Measurements from ENCODE around the gene EDEM3. TPM values are rescaled to one million over a fixed set of nuclear protein-coding genes. Genes with fewer than 3 reads are reported as not detected.

The EDEM3 gene
- total RNA-seq, 1 experiment from 2014 or later = 10.6 TPM

DNA sequence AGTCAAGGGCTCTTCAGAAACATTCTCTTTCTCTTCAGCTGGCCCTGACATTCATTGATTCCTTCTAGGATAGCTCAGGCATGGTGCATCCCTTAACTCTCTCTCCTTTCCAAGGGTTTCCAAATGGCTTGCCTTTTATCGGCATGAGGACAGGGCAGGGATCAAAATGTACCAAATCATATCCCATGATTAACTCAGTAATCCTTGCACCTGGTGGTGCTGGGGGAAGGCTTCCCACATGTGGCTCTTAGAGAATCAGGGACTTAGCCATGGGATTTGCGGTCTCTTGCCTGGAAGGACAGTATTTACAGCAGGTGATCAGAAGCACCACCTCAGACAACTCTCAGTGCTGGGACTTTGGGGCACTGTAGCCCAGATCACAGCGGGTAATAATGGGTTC lies 46.2 kb upstream of the EDEM3 start:
- Mint-ChIP-seq H3K4me1 (peaks cover 3% of the 10 kb centered on the region; the same call in 1 of the 2 replicates), H3K27ac (no peak overlapping the region), H3K9me3 (no peaks in the 10 kb centered on the region), H3K27me3 (ENCODE audit: low read depth) (no peaks in the 10 kb centered on the region; the same call in 1 of the 2 replicates), H3K36me3 (no peaks in the 10 kb centered on the region), H3K4me3 (no peak overlapping the region)
- ATAC-seq (no peak), DNase-seq (ENCODE audit: low spot score) (no peak)
- ChIA-PET POLR2A (no interaction called here), CTCF (no interaction called here)
- TF ChIP-seq, protein P1, sequence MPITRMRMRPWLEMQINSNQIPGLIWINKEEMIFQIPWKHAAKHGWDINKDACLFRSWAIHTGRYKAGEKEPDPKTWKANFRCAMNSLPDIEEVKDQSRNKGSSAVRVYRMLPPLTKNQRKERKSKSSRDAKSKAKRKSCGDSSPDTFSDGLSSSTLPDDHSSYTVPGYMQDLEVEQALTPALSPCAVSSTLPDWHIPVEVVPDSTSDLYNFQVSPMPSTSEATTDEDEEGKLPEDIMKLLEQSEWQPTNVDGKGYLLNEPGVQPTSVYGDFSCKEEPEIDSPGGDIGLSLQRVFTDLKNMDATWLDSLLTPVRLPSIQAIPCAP (CRISPR knock-in tag; IDR thresholded peaks at IDR 0.05) = no peak
- TF ChIP-seq ZBTB21 (CRISPR knock-in tag; IDR thresholded peaks at IDR 0.05; ENCODE audit: borderline replicate concordance) (no peak), ZNF138 (CRISPR knock-in tag; conservative IDR thresholded peaks at IDR 0.05) (no peak), NFATC4 (CRISPR knock-in tag; IDR thresholded peaks at IDR 0.05) (no peak)

DNA sequence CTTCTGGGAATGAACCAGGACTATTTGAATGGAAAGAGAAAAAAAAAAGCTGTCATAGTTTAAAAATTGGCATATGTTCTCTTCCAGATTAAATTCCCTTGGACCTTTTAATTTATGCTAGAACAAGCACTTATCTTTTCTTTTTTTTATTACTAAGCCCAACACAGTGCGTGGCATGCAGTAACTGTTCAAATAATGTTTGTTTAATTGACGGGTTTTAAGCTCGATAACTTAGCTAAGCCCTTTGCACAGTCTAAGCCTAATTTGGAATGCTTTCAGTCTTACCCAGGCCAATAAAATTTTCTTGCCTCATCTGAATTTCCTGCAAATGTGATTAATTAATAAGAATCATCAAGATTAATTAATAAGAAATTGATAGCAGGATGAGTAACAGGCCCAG lies 39.3 kb upstream of the EDEM3 start:
- no peak overlapping the region for H3K4me3 Mint-ChIP-seq
- H3K27me3 Mint-ChIP-seq (ENCODE audit: low read depth) = no peaks in the 10 kb centered on the region; the same call in 1 of the 2 replicates
- no peak overlapping the region for H3K27ac Mint-ChIP-seq
- H3K9me3 Mint-ChIP-seq = no peaks in the 10 kb centered on the region
- POLR2A ChIA-PET = no interaction called here
- no peaks in the 10 kb centered on the region; the same call in 1 of the 2 replicates for H3K36me3 Mint-ChIP-seq
- DNase-seq (ENCODE audit: low spot score) (no peak), ATAC-seq (no peak)
- H3K4me1 Mint-ChIP-seq = peaks cover 9% of the 10 kb centered on the region
- TF ChIP-seq E2F1 (CRISPR knock-in tag; IDR thresholded peaks at IDR 0.05) (no peak), PRRX2 (CRISPR knock-in tag; IDR thresholded peaks at IDR 0.05) (no peak), GABPB1 (CRISPR knock-in tag; IDR thresholded peaks at IDR 0.05) (no peak), JAZF1 (CRISPR knock-in tag; IDR thresholded peaks at IDR 0.05) (no peak), FOXK1 (CRISPR knock-in tag; IDR thresholded peaks at IDR 0.05) (no peak), NR1H2 (CRISPR knock-in tag; IDR thresholded peaks at IDR 0.05) (no peak), AR (CRISPR knock-in tag; IDR thresholded peaks at IDR 0.05) (no peak), ZNF219 (CRISPR knock-in tag; IDR thresholded peaks at IDR 0.05; ENCODE audit: borderline replicate concordance) (no peak), NR2C2 (CRISPR knock-in tag; IDR thresholded peaks at IDR 0.05) (no peak), ATF1 (CRISPR knock-in tag; IDR thresholded peaks at IDR 0.05) (no peak), SMAD3 (CRISPR knock-in tag; IDR thresholded peaks at IDR 0.05; ENCODE audit: borderline replicate concordance) (no peak), NFYB (CRISPR knock-in tag; conservative IDR thresholded peaks at IDR 0.05; ENCODE audit: low read depth) (no peak), ZNF317 (CRISPR knock-in tag; IDR thresholded peaks at IDR 0.05; ENCODE audit: borderline replicate concordance, low read depth) (no peak), NFATC4 (CRISPR knock-in tag; IDR thresholded peaks at IDR 0.05) (no peak), ZNF396 (CRISPR knock-in tag; IDR thresholded peaks at IDR 0.05; ENCODE audit: borderline replicate concordance) (no peak)
- TF ChIP-seq, protein P2, sequence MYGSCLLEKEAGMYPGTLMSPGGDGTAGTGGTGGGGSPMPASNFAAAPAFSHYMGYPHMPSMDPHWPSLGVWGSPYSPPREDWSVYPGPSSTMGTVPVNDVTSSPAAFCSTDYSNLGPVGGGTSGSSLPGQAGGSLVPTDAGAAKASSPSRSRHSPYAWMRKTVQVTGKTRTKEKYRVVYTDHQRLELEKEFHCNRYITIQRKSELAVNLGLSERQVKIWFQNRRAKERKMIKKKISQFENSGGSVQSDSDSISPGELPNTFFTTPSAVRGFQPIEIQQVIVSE (CRISPR knock-in tag; IDR thresholded peaks at IDR 0.05; ENCODE audit: borderline replicate concordance) = no peak
- TF ChIP-seq, protein P3, sequence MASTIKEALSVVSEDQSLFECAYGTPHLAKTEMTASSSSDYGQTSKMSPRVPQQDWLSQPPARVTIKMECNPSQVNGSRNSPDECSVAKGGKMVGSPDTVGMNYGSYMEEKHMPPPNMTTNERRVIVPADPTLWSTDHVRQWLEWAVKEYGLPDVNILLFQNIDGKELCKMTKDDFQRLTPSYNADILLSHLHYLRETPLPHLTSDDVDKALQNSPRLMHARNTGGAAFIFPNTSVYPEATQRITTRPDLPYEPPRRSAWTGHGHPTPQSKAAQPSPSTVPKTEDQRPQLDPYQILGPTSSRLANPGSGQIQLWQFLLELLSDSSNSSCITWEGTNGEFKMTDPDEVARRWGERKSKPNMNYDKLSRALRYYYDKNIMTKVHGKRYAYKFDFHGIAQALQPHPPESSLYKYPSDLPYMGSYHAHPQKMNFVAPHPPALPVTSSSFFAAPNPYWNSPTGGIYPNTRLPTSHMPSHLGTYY (CRISPR knock-in tag; IDR thresholded peaks at IDR 0.05) = no peak
- TF ChIP-seq, protein P4, sequence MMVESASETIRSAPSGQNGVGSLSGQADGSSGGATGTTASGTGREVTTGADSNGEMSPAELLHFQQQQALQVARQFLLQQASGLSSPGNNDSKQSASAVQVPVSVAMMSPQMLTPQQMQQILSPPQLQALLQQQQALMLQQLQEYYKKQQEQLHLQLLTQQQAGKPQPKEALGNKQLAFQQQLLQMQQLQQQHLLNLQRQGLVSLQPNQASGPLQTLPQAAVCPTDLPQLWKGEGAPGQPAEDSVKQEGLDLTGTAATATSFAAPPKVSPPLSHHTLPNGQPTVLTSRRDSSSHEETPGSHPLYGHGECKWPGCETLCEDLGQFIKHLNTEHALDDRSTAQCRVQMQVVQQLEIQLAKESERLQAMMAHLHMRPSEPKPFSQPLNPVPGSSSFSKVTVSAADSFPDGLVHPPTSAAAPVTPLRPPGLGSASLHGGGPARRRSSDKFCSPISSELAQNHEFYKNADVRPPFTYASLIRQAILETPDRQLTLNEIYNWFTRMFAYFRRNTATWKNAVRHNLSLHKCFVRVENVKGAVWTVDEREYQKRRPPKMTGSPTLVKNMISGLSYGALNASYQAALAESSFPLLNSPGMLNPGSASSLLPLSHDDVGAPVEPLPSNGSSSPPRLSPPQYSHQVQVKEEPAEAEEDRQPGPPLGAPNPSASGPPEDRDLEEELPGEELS (CRISPR knock-in tag; IDR thresholded peaks at IDR 0.05) = no peak
- TF ChIP-seq, protein P1 (CRISPR knock-in tag; IDR thresholded peaks at IDR 0.05) = no peak
- CTCF ChIA-PET = interaction anchor here (1.0 kb wide), 1 partner anchor 12 kb away, joined by 5 read pairs; no protein-coding TSS in a partner anchor
